Smooth muscle cell of bladder (primary cell): ENCODE data around the gene ZNF766. TPM values are rescaled to one million over a fixed set of nuclear protein-coding genes. Genes with fewer than 3 reads are reported as not detected.

Source experiments
- total RNA-seq: library from RNA; depleted of rRNA; stranded (reverse); fragments of >200 nt; gene quantifications from 2 replicates; pipeline ENCODE4 v1.2.3, GENCODE V29; 2014

The ZNF766 gene
- total RNA-seq = 8.4 and 11.6 TPM in 2 replicates

DNA sequence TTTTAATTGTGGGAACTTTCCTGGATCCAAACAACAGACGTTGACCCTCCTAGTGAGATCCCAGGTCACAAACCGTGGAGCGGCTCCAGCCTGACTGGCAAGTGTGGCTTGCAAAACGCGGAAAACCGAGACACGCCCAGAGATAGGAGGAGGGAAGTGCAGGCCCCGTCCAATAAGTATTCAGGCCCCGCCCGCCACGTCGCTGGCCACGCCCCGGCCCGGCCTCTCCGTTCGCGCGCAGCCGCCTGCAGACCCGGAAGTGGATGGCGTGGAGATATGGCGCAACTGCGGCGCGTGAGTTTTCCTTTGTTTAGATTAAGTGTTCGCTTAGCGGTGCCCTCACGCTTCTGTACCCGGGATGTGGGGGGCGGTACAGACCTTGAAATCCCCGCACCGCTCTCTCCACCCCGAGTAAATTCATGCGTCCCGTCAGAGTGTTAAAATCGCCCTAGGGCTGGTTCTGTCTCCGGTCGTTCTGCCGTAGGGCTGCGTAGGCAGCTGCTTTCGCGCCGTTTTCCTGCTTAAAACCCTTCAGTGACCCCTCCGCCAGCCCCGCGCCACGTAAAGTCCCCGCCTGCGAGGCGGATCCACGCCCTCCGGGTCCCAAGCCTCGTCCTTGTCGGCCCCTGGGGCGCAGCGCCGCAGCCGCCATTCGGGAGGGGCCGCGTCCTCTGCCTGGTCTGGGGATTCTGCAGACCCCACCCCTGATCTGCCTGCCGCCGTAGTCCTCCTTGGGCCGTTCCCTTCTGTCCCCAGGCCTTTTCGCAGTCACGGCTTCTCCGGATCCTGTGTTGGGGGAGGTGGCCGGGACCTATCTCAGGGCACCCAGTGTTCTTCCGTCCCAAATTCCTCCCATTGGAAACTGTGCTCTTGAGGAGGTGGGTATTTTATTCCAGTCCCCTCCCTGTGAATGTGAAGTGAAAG is at the start of gene ZNF766:
Gene ZNF766, plus strand, starts transcription at position 250 of the 924 bp plus-strand sequence. Its CDS starts 27 bp downstream, at position 277.

DNA sequence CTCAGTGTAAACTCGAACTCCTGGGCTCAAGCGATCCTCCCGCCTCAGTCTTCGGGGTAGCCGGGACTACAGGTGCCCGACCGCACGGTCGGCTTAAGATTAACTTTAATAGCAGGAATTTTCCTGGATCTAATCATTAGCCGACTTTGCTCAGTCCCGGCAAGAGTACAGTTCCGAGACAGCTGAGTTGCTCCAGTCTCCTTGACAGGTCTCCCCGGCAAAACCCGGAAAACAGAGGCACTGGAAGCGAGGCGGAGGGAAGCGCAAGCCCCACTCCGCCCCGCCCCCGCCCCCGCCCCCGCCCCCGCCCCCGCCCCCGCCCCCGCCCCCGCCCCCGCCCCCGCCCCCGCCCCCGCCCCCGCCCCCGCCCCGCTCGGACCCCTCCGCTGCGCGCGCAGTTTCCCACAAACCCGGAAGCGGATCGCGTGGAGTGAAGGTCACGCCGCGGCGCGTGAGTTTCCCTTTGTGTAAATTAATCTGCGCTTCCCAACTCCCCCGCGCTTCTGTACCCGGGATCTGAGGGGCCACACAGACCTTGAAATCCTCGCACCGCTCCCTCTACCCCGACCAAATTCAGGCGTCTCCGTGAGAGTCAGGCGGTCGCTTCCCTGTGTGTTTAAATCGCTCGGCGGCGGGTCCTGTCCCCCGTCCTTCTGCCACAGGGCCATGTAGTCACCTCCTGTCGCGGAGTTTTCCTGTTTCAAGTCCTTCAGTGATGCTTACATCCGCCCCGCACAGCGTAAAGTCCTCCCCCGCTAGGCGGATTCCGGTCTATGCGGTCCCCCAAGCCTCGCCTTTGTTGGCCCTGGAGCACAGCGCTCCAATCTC is 27.6 kb downstream of the ZNF766 start, which contains the start of gene ZNF480:
Gene ZNF480, plus strand, starts transcription at position 397 of the 828 bp plus-strand sequence. CDS start 3,244 bp downstream, outside the sequence.

GRCh38 chr19:52336117-52336790 is 66.9 kb downstream of the ZNF766 start, which contains the start of gene ZNF610:
Gene ZNF610 (plus strand): TSS chr19:52336243. CDS start chr19:52349173, 12,930 bp downstream.

Other genes starting within 250 kb of the ZNF766 start
- 7.8 and 8.4 TPM in 2 replicates for gene ZNF614, start 241.2 kb upstream of the ZNF766 start, total RNA-seq
- gene ZNF432, start 220.7 kb upstream of the ZNF766 start, total RNA-seq = 5.8 and 9.3 TPM in 2 replicates
- gene ZNF841, start 173.8 kb upstream of the ZNF766 start, total RNA-seq = 21.4 and 24.2 TPM in 2 replicates
- gene ZNF616, start 129.6 kb upstream of the ZNF766 start, total RNA-seq = 9.4 and 12.1 TPM in 2 replicates
- gene ZNF836, start 98.0 kb upstream of the ZNF766 start, total RNA-seq = 6.5 and 7.5 TPM in 2 replicates
- gene PPP2R1A, start 79.5 kb upstream of the ZNF766 start, total RNA-seq = 83.5 and 112 TPM in 2 replicates
- 4.6 and 6.1 TPM in 2 replicates for gene ZNF480, start 27.6 kb downstream of the ZNF766 start, total RNA-seq
- 2.3 and 3.6 TPM in 2 replicates for gene ZNF610, start 66.7 kb downstream of the ZNF766 start, total RNA-seq
- gene ZNF880, start 100.3 kb downstream of the ZNF766 start, total RNA-seq = 33.1 and 37.4 TPM in 2 replicates
- 23.9 and 29.4 TPM in 2 replicates for gene ZNF528, start 128.3 kb downstream of the ZNF766 start, total RNA-seq
- gene ZNF534, start 159.6 kb downstream of the ZNF766 start, total RNA-seq = not detected in 2 replicates
- 3.1 and 3.4 TPM in 2 replicates for gene ZNF578, start 184.0 kb downstream of the ZNF766 start, total RNA-seq